HepG2 (cell line): ENCODE data around the gene TBX6. TPM values are rescaled to one million over a fixed set of nuclear protein-coding genes. Genes with fewer than 3 reads are reported as not detected.

Experiments used
- ARNT2 ChIP-seq: sonication (generic); formaldehyde crosslinking; IDR thresholded peaks from 2 replicates; pipeline ENCODE4 v1.8.0; 2022; ENCODE audit warnings: mild to moderate bottlenecking, low read depth, missing genetic modification reagents, moderate library complexity
- CBX1 ChIP-seq: IDR thresholded peaks from one replicate; pipeline ENCODE4 v1.6.1; 2016; ENCODE audit warnings: antibody characterized with exemption, low read depth
- CHD4 ChIP-seq: fragments of 200-600 bp; sonication (generic); IDR thresholded peaks from 2 replicates; pipeline ENCODE4 v1.7.0; 2017; ENCODE audit warnings: mild to moderate bottlenecking, low read length, borderline replicate concordance
- GPN1 ChIP-seq: sonication (generic); formaldehyde crosslinking; IDR thresholded peaks from 2 replicates; pipeline ENCODE4 v1.5.1; 2020; ENCODE audit warnings: missing genetic modification reagents, borderline replicate concordance
- KMT2B ChIP-seq: IDR thresholded peaks from 2 replicates; pipeline ENCODE4 v1.6.1; 2016; ENCODE audit warnings: missing genetic modification reagents, missing compliant biosample characterization
- POGZ ChIP-seq: sonication (generic); formaldehyde crosslinking; IDR thresholded peaks from 2 replicates; pipeline ENCODE4 v1.4.0; 2020; ENCODE audit warnings: mild to moderate bottlenecking, missing genetic modification reagents
- RAD51 ChIP-seq: fragments of 450-650 bp; IDR thresholded peaks from 2 replicates; pipeline ENCODE4 v1.6.1; 2016; ENCODE audit warnings: borderline replicate concordance
- SP5 ChIP-seq: IDR thresholded peaks from 2 replicates; pipeline ENCODE4 v1.6.1; 2016; ENCODE audit warnings: low read depth, borderline replicate concordance
- ZFY ChIP-seq: sonication (generic); formaldehyde crosslinking; IDR thresholded peaks from 2 replicates; pipeline ENCODE4 v1.4.0; 2020; ENCODE audit warnings: missing genetic modification reagents
- ZNF10 ChIP-seq: sonication (generic); formaldehyde crosslinking; IDR thresholded peaks from 2 replicates; pipeline ENCODE4 v1.4.0; 2020; ENCODE audit warnings: mild to moderate bottlenecking, low read depth, missing genetic modification reagents, borderline replicate concordance
- ZNF224 ChIP-seq: sonication (generic); formaldehyde crosslinking; IDR thresholded peaks from 2 replicates; pipeline ENCODE4 v1.5.0; 2020; ENCODE audit warnings: mild to moderate bottlenecking, missing genetic modification reagents
- ZNF256 ChIP-seq: sonication (generic); formaldehyde crosslinking; conservative IDR thresholded peaks from 2 replicates; pipeline ENCODE4 v1.4.0; 2020; ENCODE audit warnings: missing genetic modification reagents
- ZNF33B ChIP-seq: sonication (generic); formaldehyde crosslinking; IDR thresholded peaks from 2 replicates; pipeline ENCODE4 v1.5.1; 2020; ENCODE audit warnings: mild to moderate bottlenecking, missing genetic modification reagents
- ZNF549 ChIP-seq: sonication (generic); formaldehyde crosslinking; IDR thresholded peaks from 2 replicates; pipeline ENCODE4 v1.5.0; 2020; ENCODE audit warnings: missing genetic modification reagents
- polyA plus RNA-seq, 8 experiments: library from polyadenylated mRNA; depleted of rRNA in 3 of 8; stranded (reverse) in 7 of 8; unstranded in 1 of 8; fragments of >200 nt; fragmentation: Illumina TruSeq in 4 of 8; extraction: Trizol in 4 of 8; gene quantifications; 2 replicates each; pipeline versions ENCODE4 v1.2.1 to v1.2.3, GENCODE V29; 2011 to 2016; ENCODE audit warnings: low read depth in 4 of 8, missing spikeins in 1 of 8, mixed read lengths in 1 of 8; ENCODE audit not compliant: insufficient read depth in 1 of 8
- total RNA-seq, 5 experiments: library from RNA; depleted of rRNA; stranded (reverse); fragments of >200 nt; fragmentation: Illumina TruSeq; extraction: Trizol; gene quantifications; 2 replicates each; pipeline ENCODE4 v1.2.3, GENCODE V29; 2016; ENCODE audit warnings: low read depth in 1 of 5
- TF ChIP-seq, protein P1 (sequence below): IDR thresholded peaks from 2 replicates; pipeline ENCODE4 v1.6.1; 2016; ENCODE audit warnings: low read depth, control low read depth
- TF ChIP-seq, protein P2 (sequence below): sonication (generic); formaldehyde crosslinking; IDR thresholded peaks from 2 replicates; pipeline ENCODE4 v1.4.0; 2020; ENCODE audit warnings: missing genetic modification reagents, borderline replicate concordance
- TF ChIP-seq, protein P3 (sequence below): IDR thresholded peaks from 2 replicates; pipeline ENCODE4 v1.4.0; 2020; ENCODE audit warnings: mild to moderate bottlenecking, missing genetic modification reagents
- TF ChIP-seq, protein P4 (sequence below): sonication (generic); formaldehyde crosslinking; IDR thresholded peaks from 2 replicates; pipeline ENCODE4 v1.4.0; 2020; ENCODE audit warnings: missing genetic modification reagents
- TF ChIP-seq, protein P5 (sequence below): sonication (generic); formaldehyde crosslinking; IDR thresholded peaks from 2 replicates; pipeline ENCODE4 v1.5.0; 2020; ENCODE audit warnings: missing genetic modification reagents

Gene TBX6
- total and polyA plus RNA-seq, 2 of the 13 experiments (the other 11 are each of a cell fraction or from before 2014, with no cell fraction given): 0.24 to 0.42 TPM

DNA sequence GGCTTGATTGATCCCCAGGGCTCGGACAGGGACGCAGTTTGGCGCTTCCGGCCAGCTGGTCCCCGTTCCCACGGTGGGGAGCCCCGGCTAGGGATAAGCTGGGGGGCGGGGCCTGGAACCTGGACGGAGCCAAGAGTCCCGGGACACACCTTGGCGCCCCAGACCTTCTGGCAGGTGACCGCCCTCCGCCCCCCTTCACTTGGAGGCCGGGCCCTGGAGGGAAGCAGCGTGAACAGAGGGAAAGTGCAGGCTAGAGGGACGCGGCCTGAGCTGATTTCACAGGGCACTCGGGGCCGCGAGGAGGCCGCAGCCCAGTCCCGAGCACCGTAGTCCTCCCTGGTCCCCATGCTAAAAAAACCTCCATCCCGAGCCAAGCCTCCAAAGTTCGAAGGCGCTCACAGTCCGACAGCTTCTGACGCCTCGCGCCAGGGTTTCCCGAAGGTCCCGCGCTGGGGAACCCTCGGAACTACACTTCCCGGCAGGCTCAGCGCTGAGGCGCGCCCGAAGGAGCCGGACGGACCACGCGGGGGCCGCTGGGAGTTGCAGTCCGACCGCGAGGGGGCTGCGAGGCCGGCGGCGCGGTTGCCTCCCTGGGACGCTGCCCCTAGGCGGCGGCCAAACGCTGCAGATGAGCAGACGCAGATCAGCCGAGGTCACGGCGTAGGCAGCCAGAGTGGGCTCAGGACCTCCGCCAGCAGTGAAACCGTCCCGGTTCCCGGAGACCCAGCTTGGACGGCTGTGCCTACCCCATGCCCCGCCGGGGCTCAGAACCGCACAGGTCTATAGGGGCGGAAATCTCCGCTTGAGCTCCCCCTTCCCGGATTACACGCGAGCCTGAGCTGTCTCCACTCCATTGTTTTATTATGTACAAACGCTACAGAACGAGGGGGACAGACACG lies at the start of gene TBX6 (continued):
- TF ChIP-seq GPN1 (CRISPR knock-in tag) (no peak), ZNF549 (CRISPR knock-in tag) (no peak), ARNT2 (CRISPR knock-in tag) (peak; percentile 78; the same call in 1 of the 2 replicates), CHD4 (no peak), CBX1 (peak; percentile 64), KMT2B (CRISPR knock-in tag) (peak; percentile 49; the same call in 1 of the 2 replicates), POGZ (0 out of 2 replicates have a peak, but pooled peaks have one; percentile 34), ZNF10 (no peak), ZNF224 (CRISPR knock-in tag) (0 out of 2 replicates have a peak, but pooled peaks have one; percentile 21), RAD51 (no peak), ZNF256 (CRISPR knock-in tag) (0 out of 2 replicates have a peak, but pooled peaks have one; percentile 36), ZFY (CRISPR knock-in tag) (peak; percentile 78), ZNF33B (no peak), SP5 (CRISPR knock-in tag) (0 out of 2 replicates have a peak, but pooled peaks have one; percentile 23)
- TF ChIP-seq, protein P1, sequence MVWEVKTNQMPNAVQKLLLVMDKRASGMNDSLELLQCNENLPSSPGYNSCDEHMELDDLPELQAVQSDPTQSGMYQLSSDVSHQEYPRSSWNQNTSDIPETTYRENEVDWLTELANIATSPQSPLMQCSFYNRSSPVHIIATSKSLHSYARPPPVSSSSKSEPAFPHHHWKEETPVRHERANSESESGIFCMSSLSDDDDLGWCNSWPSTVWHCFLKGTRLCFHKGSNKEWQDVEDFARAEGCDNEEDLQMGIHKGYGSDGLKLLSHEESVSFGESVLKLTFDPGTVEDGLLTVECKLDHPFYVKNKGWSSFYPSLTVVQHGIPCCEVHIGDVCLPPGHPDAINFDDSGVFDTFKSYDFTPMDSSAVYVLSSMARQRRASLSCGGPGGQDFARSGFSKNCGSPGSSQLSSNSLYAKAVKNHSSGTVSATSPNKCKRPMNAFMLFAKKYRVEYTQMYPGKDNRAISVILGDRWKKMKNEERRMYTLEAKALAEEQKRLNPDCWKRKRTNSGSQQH (CRISPR knock-in tag): 0 out of 2 replicates have a peak, but pooled peaks have one; percentile 39
- TF ChIP-seq, protein P2, sequence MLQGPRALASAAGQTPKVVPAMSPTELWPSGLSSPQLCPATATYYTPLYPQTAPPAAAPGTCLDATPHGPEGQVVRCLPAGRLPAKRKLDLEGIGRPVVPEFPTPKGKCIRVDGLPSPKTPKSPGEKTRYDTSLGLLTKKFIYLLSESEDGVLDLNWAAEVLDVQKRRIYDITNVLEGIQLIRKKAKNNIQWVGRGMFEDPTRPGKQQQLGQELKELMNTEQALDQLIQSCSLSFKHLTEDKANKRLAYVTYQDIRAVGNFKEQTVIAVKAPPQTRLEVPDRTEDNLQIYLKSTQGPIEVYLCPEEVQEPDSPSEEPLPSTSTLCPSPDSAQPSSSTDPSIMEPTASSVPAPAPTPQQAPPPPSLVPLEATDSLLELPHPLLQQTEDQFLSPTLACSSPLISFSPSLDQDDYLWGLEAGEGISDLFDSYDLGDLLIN (CRISPR knock-in tag): peak; percentile 47; the same call in 1 of the 2 replicates
- TF ChIP-seq, protein P3, sequence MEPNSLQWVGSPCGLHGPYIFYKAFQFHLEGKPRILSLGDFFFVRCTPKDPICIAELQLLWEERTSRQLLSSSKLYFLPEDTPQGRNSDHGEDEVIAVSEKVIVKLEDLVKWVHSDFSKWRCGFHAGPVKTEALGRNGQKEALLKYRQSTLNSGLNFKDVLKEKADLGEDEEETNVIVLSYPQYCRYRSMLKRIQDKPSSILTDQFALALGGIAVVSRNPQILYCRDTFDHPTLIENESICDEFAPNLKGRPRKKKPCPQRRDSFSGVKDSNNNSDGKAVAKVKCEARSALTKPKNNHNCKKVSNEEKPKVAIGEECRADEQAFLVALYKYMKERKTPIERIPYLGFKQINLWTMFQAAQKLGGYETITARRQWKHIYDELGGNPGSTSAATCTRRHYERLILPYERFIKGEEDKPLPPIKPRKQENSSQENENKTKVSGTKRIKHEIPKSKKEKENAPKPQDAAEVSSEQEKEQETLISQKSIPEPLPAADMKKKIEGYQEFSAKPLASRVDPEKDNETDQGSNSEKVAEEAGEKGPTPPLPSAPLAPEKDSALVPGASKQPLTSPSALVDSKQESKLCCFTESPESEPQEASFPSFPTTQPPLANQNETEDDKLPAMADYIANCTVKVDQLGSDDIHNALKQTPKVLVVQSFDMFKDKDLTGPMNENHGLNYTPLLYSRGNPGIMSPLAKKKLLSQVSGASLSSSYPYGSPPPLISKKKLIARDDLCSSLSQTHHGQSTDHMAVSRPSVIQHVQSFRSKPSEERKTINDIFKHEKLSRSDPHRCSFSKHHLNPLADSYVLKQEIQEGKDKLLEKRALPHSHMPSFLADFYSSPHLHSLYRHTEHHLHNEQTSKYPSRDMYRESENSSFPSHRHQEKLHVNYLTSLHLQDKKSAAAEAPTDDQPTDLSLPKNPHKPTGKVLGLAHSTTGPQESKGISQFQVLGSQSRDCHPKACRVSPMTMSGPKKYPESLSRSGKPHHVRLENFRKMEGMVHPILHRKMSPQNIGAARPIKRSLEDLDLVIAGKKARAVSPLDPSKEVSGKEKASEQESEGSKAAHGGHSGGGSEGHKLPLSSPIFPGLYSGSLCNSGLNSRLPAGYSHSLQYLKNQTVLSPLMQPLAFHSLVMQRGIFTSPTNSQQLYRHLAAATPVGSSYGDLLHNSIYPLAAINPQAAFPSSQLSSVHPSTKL: peak; percentile 25; the same call in 1 of the 2 replicates
- TF ChIP-seq, protein P4, sequence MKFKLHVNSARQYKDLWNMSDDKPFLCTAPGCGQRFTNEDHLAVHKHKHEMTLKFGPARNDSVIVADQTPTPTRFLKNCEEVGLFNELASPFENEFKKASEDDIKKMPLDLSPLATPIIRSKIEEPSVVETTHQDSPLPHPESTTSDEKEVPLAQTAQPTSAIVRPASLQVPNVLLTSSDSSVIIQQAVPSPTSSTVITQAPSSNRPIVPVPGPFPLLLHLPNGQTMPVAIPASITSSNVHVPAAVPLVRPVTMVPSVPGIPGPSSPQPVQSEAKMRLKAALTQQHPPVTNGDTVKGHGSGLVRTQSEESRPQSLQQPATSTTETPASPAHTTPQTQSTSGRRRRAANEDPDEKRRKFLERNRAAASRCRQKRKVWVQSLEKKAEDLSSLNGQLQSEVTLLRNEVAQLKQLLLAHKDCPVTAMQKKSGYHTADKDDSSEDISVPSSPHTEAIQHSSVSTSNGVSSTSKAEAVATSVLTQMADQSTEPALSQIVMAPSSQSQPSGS (CRISPR knock-in tag): peak; percentile 85
- TF ChIP-seq, protein P5, sequence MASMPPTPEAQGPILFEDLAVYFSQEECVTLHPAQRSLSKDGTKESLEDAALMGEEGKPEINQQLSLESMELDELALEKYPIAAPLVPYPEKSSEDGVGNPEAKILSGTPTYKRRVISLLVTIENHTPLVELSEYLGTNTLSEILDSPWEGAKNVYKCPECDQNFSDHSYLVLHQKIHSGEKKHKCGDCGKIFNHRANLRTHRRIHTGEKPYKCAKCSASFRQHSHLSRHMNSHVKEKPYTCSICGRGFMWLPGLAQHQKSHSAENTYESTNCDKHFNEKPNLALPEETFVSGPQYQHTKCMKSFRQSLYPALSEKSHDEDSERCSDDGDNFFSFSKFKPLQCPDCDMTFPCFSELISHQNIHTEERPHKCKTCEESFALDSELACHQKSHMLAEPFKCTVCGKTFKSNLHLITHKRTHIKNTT (CRISPR knock-in tag): peak; percentile 98; the same call in 1 of the 2 replicates
